Activated CD8-positive, alpha-beta T cell treated with anti-CD3 and anti-CD28 coated beads for 36 hours (primary cell): Measurements from ENCODE around the gene ZNF148. TPM values are rescaled to one million over a fixed set of nuclear protein-coding genes. Genes with fewer than 3 reads are reported as not detected.

Experiments used
- ATAC-seq: fragments of 200-7000 bp; cut with Tn5 transposase; one replicate; pipeline ENCODE4 v1.10.0; 2021; ENCODE audit warnings: mild to moderate bottlenecking, moderate library complexity
- CTCF ChIA-PET: fragments of 350-600 bp; sonication (Branson Sonifier 250); formaldehyde crosslinking; loops from one replicate; lab custom pipeline; 2021; ENCODE audit warnings: antibody characterized with exemption; lab: Charles Lee
- POLR2A ChIA-PET: fragments of 350-600 bp; sonication (Branson Sonifier 250); formaldehyde crosslinking; loops from one replicate; lab custom pipeline; 2021; ENCODE audit warnings: antibody characterized with exemption; lab: Charles Lee
- DNase-seq: peaks from one replicate; pipeline ENCODE4 v3.0.0-alpha.2; 2020
- H3K27ac Mint-ChIP-seq: one replicate; pipeline ENCODE4 v1.8.0; 2021; ENCODE audit warnings: mild to moderate bottlenecking, mixed read lengths
- H3K27me3 Mint-ChIP-seq: one replicate; pipeline ENCODE4 v1.8.0; 2021; ENCODE audit warnings: mixed read lengths
- H3K36me3 Mint-ChIP-seq: one replicate; pipeline ENCODE4 v1.8.0; 2021; ENCODE audit warnings: low read depth, mixed read lengths
- H3K4me1 Mint-ChIP-seq: one replicate; pipeline ENCODE4 v1.8.0; 2021; ENCODE audit warnings: low read depth, mixed read lengths
- H3K4me3 Mint-ChIP-seq: one replicate; pipeline ENCODE4 v1.8.0; 2021; ENCODE audit warnings: mild to moderate bottlenecking, moderate library complexity, mixed read lengths
- H3K9me3 Mint-ChIP-seq: one replicate; pipeline ENCODE4 v1.8.0; 2021; ENCODE audit warnings: mixed read lengths
- intact Hi-C: fragments of 100-400 bp; cut with micrococcal nuclease; formaldehyde crosslinking; loops from one replicate; pipeline ENCODE4 v1.10.0; 2022
- total RNA-seq, 2 experiments: library from RNA; stranded (reverse); gene quantifications; one replicate each; pipeline ENCODE4 v1.2.3, GENCODE V29; 2021
- TF ChIP-seq, protein P1 (sequence below): fragments of 200-600 bp; IDR thresholded peaks from one replicate; pipeline ENCODE4 v1.8.0; 2022; ENCODE audit warnings: antibody characterized with exemption, mild to moderate bottlenecking

The ZNF148 gene
- total RNA-seq, 2 experiments from 2014 or later = 36.3 to 36.9 TPM

DNA sequence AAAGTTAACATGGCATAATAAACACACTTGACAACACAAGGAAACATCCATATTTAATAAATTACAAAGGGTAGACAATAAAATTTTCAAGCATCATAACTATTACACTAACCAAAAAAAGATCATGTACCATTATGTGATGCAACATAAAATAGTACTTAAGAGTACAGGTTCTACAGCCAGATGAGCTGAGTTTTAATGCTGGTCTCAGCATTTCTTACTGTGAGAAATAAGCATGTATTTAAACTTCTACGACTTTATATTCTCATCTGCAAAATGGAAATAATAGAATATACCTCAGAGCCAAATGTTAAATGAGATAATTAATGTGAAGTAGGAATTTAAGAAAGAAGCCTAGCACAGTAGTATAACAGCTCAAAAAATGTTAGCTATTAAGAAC lies 128.9 kb downstream of the ZNF148 start:
- intact Hi-C loops = no loop called here
- ATAC-seq (no peak), DNase-seq (no peak)
- H3K27ac Mint-ChIP-seq = no peak overlapping the region
- H3K27me3 Mint-ChIP-seq = no peaks in the 10 kb centered on the region
- no peak overlapping the region for H3K4me3 Mint-ChIP-seq
- H3K9me3 Mint-ChIP-seq = no peaks in the 10 kb centered on the region
- H3K36me3 Mint-ChIP-seq = peaks cover 14% of the 10 kb centered on the region
- TF ChIP-seq, protein P1, sequence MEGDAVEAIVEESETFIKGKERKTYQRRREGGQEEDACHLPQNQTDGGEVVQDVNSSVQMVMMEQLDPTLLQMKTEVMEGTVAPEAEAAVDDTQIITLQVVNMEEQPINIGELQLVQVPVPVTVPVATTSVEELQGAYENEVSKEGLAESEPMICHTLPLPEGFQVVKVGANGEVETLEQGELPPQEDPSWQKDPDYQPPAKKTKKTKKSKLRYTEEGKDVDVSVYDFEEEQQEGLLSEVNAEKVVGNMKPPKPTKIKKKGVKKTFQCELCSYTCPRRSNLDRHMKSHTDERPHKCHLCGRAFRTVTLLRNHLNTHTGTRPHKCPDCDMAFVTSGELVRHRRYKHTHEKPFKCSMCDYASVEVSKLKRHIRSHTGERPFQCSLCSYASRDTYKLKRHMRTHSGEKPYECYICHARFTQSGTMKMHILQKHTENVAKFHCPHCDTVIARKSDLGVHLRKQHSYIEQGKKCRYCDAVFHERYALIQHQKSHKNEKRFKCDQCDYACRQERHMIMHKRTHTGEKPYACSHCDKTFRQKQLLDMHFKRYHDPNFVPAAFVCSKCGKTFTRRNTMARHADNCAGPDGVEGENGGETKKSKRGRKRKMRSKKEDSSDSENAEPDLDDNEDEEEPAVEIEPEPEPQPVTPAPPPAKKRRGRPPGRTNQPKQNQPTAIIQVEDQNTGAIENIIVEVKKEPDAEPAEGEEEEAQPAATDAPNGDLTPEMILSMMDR = no peak
- H3K4me1 Mint-ChIP-seq = no peaks in the 10 kb centered on the region
- ChIA-PET CTCF (no interaction called here), POLR2A (no interaction called here)

DNA sequence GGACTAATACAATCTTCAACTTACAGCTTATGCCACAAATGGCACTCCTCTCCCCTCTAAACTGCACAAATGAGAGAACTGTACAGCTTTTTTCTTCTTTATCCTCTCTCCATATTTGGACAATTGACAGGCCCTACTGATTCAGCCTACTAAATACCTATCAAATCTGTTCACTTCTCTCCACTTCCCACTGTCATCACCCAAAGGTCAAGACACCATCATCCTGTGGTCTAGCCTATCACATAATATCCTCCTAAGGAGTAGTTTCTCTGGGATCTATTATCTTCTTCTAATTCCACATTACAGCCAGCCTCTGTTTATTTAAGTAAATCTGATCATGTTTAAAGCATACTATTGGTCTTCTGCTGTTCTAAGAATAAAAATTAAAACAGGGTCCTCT lies 129.6 kb downstream of the ZNF148 start:
- no peak for ATAC-seq
- H3K27me3 Mint-ChIP-seq = no peaks in the 10 kb centered on the region
- POLR2A ChIA-PET = no interaction called here

DNA sequence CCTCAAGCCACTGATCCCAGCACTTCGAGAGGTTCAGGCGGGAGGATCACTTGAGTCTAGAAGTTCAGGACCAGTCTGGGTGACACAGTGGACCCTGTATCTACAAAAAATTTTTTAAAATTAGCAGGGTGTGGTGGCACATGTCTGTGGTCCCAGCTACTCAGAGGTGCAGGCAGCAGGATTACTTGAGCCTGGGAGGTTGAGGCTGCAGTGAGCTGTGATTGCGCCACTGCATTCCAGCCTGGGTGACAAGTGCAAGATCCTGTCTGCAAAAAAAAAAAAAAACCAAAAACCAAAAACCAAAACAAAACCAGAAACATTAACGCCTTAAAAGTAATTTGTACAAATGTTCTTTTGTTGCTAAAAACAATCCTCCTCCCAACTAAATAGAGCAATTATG lies 134.6 kb downstream of the ZNF148 start:
- TF ChIP-seq, protein P1 = no peak
- H3K27me3 Mint-ChIP-seq = no peaks in the 10 kb centered on the region
- CTCF ChIA-PET = no interaction called here
- H3K27ac Mint-ChIP-seq = no peak overlapping the region
- peaks cover 29% of the 10 kb centered on the region for H3K36me3 Mint-ChIP-seq
- intact Hi-C loops = no loop called here
- H3K4me1 Mint-ChIP-seq = peaks cover 10% of the 10 kb centered on the region
- POLR2A ChIA-PET = no interaction called here
- peaks cover 3% of the 10 kb centered on the region for H3K9me3 Mint-ChIP-seq
- ATAC-seq = no peak
- no peak for DNase-seq
- no peak overlapping the region for H3K4me3 Mint-ChIP-seq

More for the DNA sequence above, 129.6 kb downstream of the ZNF148 start:
- no peak overlapping the region for H3K27ac Mint-ChIP-seq
- peaks cover 14% of the 10 kb centered on the region for H3K36me3 Mint-ChIP-seq
- H3K4me1 Mint-ChIP-seq = no peaks in the 10 kb centered on the region
- H3K4me3 Mint-ChIP-seq = no peak overlapping the region
- CTCF ChIA-PET = interaction anchor here (1.9 kb wide), 1 partner anchor 341 kb away, joined by 4 read pairs; no protein-coding TSS in a partner anchor
- no peak for DNase-seq
- TF ChIP-seq, protein P1 = no peak
- intact Hi-C loops = no loop called here
- no peaks in the 10 kb centered on the region for H3K9me3 Mint-ChIP-seq

DNA sequence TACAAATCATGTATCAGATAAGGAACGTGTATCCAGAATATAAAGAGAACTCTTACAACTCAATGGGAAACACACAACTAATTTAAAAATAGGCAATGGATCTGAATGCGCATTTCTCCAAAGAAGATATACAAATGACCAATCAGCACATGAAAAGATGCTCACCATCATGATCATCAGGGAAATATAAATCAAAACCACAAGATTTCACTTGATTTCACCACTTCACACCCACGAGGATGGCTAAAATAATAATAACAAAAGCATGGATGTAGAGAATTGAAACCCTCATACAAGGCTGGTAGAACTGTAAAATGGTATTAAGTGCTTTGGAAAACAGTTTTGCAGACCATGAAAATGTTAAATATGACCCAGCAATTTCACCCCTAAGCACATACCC lies 135.9 kb downstream of the ZNF148 start:
- ATAC-seq (no peak), DNase-seq (no peak)
- CTCF ChIA-PET = no interaction called here
- Mint-ChIP-seq H3K36me3 (peaks cover 32% of the 10 kb centered on the region), H3K9me3 (peaks cover 3% of the 10 kb centered on the region), H3K4me1 (peaks cover 10% of the 10 kb centered on the region), H3K4me3 (no peak overlapping the region), H3K27ac (no peak overlapping the region), H3K27me3 (no peaks in the 10 kb centered on the region)
- POLR2A ChIA-PET = no interaction called here
- TF ChIP-seq, protein P1 = no peak
- intact Hi-C loops = no loop called here

DNA sequence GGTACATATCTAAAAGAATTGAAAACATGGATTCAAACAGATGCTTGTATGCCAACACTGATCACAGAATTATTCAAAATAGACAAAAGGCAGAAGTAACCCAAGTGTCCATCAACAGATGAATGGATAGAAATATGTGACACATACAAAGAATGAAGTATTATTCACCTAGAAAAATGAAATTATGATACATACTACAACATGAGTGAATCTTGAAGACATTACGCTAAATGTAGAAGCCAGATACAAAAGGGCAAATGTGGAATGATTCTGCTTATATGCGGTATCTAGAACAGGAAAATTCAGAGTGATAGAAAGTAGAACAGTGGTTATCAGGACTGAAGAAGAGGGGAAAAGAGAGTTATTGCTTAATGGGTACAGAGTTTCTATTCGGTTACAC lies 136.4 kb downstream of the ZNF148 start:
- TF ChIP-seq, protein P1 = no peak
- CTCF ChIA-PET = no interaction called here
- H3K9me3 Mint-ChIP-seq = peaks cover 3% of the 10 kb centered on the region
- peaks cover 33% of the 10 kb centered on the region for H3K36me3 Mint-ChIP-seq
- DNase-seq (no peak), ATAC-seq (no peak)
- no peaks in the 10 kb centered on the region for H3K27me3 Mint-ChIP-seq
- POLR2A ChIA-PET = no interaction called here
- peaks cover 10% of the 10 kb centered on the region for H3K4me1 Mint-ChIP-seq
- H3K4me3 Mint-ChIP-seq = no peak overlapping the region
- H3K27ac Mint-ChIP-seq = no peak overlapping the region
- intact Hi-C loops = no loop called here
